Breast epithelium (tissue), 4 donors: Measurements from ENCODE around the gene MEIS2. TPM values are rescaled to one million over a fixed set of nuclear protein-coding genes. Genes with fewer than 3 reads are reported as not detected.

Experiments used
- DNase-seq, 2 donors: peaks; one replicate each; pipeline ENCODE4 v3.0.0-alpha.2; 2019; ENCODE audit warnings: low spot score in 2 of 2
- H3K27ac ChIP-seq, 2 donors: fragments of 200-600 bp; sonication (generic) in 1 of 2; one replicate each; pipeline ENCODE4 v1.5.1; 2016 to 2019; ENCODE audit warnings: mild to moderate bottlenecking in 1 of 2
- H3K27me3 ChIP-seq, 2 donors: fragments of 200-600 bp; sonication (generic) in 1 of 2; one replicate each; pipeline versions ENCODE4 v1.5.1 to v1.6.0; 2017 to 2019; ENCODE audit warnings: control low read depth in 1 of 2, mild to moderate bottlenecking in 1 of 2
- H3K36me3 ChIP-seq: fragments of 200-600 bp; one replicate; pipeline ENCODE4 v1.5.1; 2019
- H3K4me1 ChIP-seq, 2 donors: fragments of 200-600 bp; sonication (generic); one replicate each; pipeline ENCODE4 v1.5.1; 2016 to 2019; ENCODE audit warnings: control low read depth in 1 of 2
- H3K4me3 ChIP-seq, 3 donors: fragments of 200-600 bp; sonication (generic); 1 replicate in 2 of 3; 2 replicates in 1 of 3; pipeline ENCODE4 v1.5.1; 2016 to 2019; ENCODE audit warnings: mild to moderate bottlenecking in 3 of 3, moderate library complexity in 2 of 3
- H3K9me3 ChIP-seq, 2 donors: fragments of 200-600 bp; sonication (generic) in 1 of 2; one replicate each; pipeline ENCODE4 v1.5.1; 2016 to 2019; ENCODE audit warnings: control low read depth in 1 of 2
- CTCF ChIP-seq, 3 donors: fragments of 450-650 bp; IDR thresholded peaks; one replicate each; pipeline ENCODE4 v1.5.1; 2016 to 2017; ENCODE audit warnings: antibody characterized with exemption in 3 of 3, mild to moderate bottlenecking in 3 of 3, moderate library complexity in 3 of 3
- POLR2A ChIP-seq: fragments of 450-650 bp; IDR thresholded peaks from one replicate; pipeline ENCODE4 v1.6.1; 2016; ENCODE audit warnings: antibody characterized with exemption, mild to moderate bottlenecking, moderate library complexity
- POLR2AphosphoS5 ChIP-seq, 3 donors: sonication (generic); formaldehyde crosslinking; IDR thresholded peaks; one replicate each; pipeline ENCODE4 v1.6.1; 2017; ENCODE audit warnings: antibody characterized with exemption in 3 of 3
- intact Hi-C: fragments of 100-400 bp; cut with DNase I; formaldehyde crosslinking; loops from one replicate; pipeline ENCODE4 v1.15.1; 2023; ENCODE audit warnings: low total_unique reads
- total RNA-seq, 3 donors: library from RNA; depleted of rRNA; stranded (reverse); fragments of >200 nt; gene quantifications; one replicate each; pipeline ENCODE4 v1.1.0, GENCODE V29; 2016

Gene MEIS2
- total RNA-seq, 3 donors from 2014 or later, result 18.2 to 55.8 (median 28.5) TPM

DNA sequence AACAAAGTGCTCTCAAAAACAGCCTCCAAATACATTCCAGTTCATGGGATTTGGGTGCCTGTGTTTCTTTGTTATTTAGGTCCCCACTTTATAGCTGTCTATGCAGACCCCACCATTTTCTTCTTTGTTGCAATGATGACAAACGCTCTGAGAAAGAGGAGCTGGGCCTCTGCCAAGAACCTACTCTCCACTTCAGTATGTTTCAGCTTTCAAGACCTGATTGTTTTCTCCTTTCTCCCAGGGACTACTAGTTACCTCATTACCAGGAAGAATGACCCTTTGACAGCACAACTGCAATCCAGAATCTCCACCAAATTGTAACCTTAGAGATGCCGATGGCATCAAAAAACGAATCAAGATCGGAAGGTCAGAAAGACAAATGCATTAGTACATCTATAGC, 236.8 kb downstream of the MEIS2 start:
- intact Hi-C loops, result no loop called here
- H3K27me3 ChIP-seq, result no peaks in the 10 kb centered on the region
- H3K4me1 ChIP-seq, result no peaks in the 10 kb centered on the region
- H3K36me3 ChIP-seq, result no peaks in the 10 kb centered on the region
- no peak for TF ChIP-seq POLR2AphosphoS5 (IDR thresholded peaks at IDR 0.05)
- no peak for TF ChIP-seq CTCF (IDR thresholded peaks at IDR 0.05)
- no peak for TF ChIP-seq POLR2A
- no peak for DNase-seq
- H3K4me3 ChIP-seq, result no peak overlapping the region
- H3K27ac ChIP-seq, result no peak overlapping the region
- H3K9me3 ChIP-seq, result no peaks in the 10 kb centered on the region

- H3K27ac ChIP-seq, result no peak overlapping the region
- no peaks in the 10 kb centered on the region for H3K4me1 ChIP-seq
- intact Hi-C loops, result no loop called here
- no peaks in the 10 kb centered on the region for H3K9me3 ChIP-seq
- no peak overlapping the region for H3K4me3 ChIP-seq
- DNase-seq, result no peak
- TF ChIP-seq POLR2A (no peak), POLR2AphosphoS5 (IDR thresholded peaks at IDR 0.05) (no peak), CTCF (IDR thresholded peaks at IDR 0.05) (no peak)
- no peaks in the 10 kb centered on the region for H3K36me3 ChIP-seq
- no peaks in the 10 kb centered on the region for H3K27me3 ChIP-seq
Observed at GRCh38 chr15:36860792-36861191, 239.6 kb downstream of the MEIS2 start.

DNA sequence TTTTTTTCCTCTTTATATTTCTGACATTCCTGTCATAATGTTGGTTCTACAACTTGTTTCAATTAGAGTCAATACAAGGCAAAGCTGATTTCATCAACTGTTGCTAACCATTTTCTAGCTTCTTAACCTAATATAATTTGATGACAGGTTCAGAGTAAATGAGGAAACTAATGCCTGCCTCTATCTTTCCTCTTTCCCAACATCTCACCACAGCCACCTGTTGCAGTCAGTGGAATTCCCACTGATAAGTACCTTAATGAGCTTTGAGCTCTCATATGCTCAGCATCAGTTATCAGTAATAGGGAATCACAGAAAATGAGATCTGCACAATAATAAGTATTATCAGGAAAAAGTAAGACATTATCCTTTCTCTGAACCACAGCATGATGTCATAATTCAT, 241.9 kb downstream of the MEIS2 start:
- DNase-seq, result no peak
- no peak overlapping the region for H3K27ac ChIP-seq
- no peak overlapping the region for H3K4me3 ChIP-seq
- intact Hi-C loops, result no loop called here
- no peaks in the 10 kb centered on the region for H3K36me3 ChIP-seq
- H3K27me3 ChIP-seq, result no peaks in the 10 kb centered on the region
- TF ChIP-seq POLR2AphosphoS5 (IDR thresholded peaks at IDR 0.05) (no peak), POLR2A (no peak), CTCF (IDR thresholded peaks at IDR 0.05) (no peak)
- no peaks in the 10 kb centered on the region for H3K9me3 ChIP-seq
- H3K4me1 ChIP-seq, result no peaks in the 10 kb centered on the region

GRCh38 chr15:36856339-36856973, 243.9 kb downstream of the MEIS2 start:
- H3K9me3 ChIP-seq, result no peaks in the 10 kb centered on the region
- no peaks in the 10 kb centered on the region for H3K36me3 ChIP-seq
- no peak for DNase-seq
- H3K4me3 ChIP-seq, result no peak overlapping the region
- H3K27ac ChIP-seq, result no peak overlapping the region
- H3K4me1 ChIP-seq, result no peaks in the 10 kb centered on the region
- TF ChIP-seq CTCF (IDR thresholded peaks at IDR 0.05) (no peak), POLR2AphosphoS5 (IDR thresholded peaks at IDR 0.05) (no peak), POLR2A (no peak)
- intact Hi-C loops, result no loop called here
- H3K27me3 ChIP-seq, result no peaks in the 10 kb centered on the region

GRCh38 chr15:36850864-36851263, 249.5 kb downstream of the MEIS2 start:
- Histone ChIP-seq H3K27me3 (no peaks in the 10 kb centered on the region), H3K36me3 (no peaks in the 10 kb centered on the region), H3K27ac (no peak overlapping the region), H3K9me3 (no peaks in the 10 kb centered on the region), H3K4me3 (no peak overlapping the region), H3K4me1 (no peaks in the 10 kb centered on the region)
- TF ChIP-seq POLR2AphosphoS5 (IDR thresholded peaks at IDR 0.05), result no peak
- DNase-seq, result no peak
- intact Hi-C loops, result no loop called here

GRCh38 chr15:36845270-36845669, 255.1 kb downstream of the MEIS2 start:
- intact Hi-C loops, result no loop called here

More at GRCh38 chr15:36845270-36845669, 255.1 kb downstream of the MEIS2 start:
- no peak for DNase-seq
- Histone ChIP-seq H3K4me1 (no peaks in the 10 kb centered on the region), H3K27me3 (no peaks in the 10 kb centered on the region), H3K36me3 (no peaks in the 10 kb centered on the region), H3K9me3 (no peaks in the 10 kb centered on the region), H3K27ac (no peak overlapping the region), H3K4me3 (no peak overlapping the region)
- TF ChIP-seq POLR2A (no peak), POLR2AphosphoS5 (IDR thresholded peaks at IDR 0.05) (no peak), CTCF (IDR thresholded peaks at IDR 0.05) (no peak)
